Skeletal muscle satellite cell (primary cell): ENCODE measurements around the gene DISC1.
"Not testable (repeated sequence)": the region's sequence is repeated elsewhere in the genome, so short reads cannot be mapped to it uniquely, and the experiment has no call there.

Experiments used
- H3K27me3 ChIP-seq: 2 replicates; pipeline ENCODE4 v1.7.0; 2013; ENCODE audit warnings: low read length; ENCODE audit not compliant: control insufficient read depth, insufficient read depth
- H3K36me3 ChIP-seq: 2 replicates; pipeline ENCODE4 v1.7.0; 2013; ENCODE audit warnings: mild to moderate bottlenecking, control low read depth, low read length; ENCODE audit not compliant: insufficient read depth
- H3K4me1 ChIP-seq: 2 replicates; pipeline ENCODE4 v1.7.0; 2013; ENCODE audit warnings: low read length; ENCODE audit not compliant: control insufficient read depth, insufficient read depth
- H3K4me2 ChIP-seq: 2 replicates; pipeline ENCODE4 v1.7.0; 2013; ENCODE audit warnings: mild to moderate bottlenecking, low read length
- H3K4me3 ChIP-seq: 2 replicates; pipeline ENCODE4 v1.7.0; 2013; ENCODE audit warnings: low read length
- H3K9ac ChIP-seq: 2 replicates; pipeline ENCODE4 v1.7.0; 2013; ENCODE audit warnings: mild to moderate bottlenecking, low read depth, low read length, moderate library complexity
- H3K9me3 ChIP-seq: replicated peaks from 2 replicates; pipeline ENCODE4 v1.7.0; 2013; ENCODE audit warnings: mild to moderate bottlenecking, control low read depth, low read length

The DISC1 gene

DNA sequence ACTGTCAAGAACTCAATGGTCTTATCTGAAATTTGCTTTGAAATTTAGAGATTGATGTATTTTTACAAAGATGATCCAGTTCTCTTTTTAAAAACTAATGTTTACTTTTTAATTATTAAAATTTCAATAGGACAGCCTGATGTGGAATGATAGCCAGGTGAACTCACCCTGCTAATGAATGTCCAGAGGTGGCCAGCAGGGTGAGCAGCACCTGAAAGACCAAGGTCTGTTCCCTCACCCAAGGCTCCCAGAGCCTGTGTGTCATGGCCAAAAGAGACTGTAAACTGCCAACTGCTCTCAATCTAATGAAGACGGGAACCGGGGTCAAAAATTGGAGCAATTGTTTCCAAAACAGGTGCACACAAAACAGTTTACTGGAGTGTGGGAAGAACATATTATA, 340.4 kb downstream of the DISC1 start:
- peaks cover 14% of the 10 kb centered on the region for H3K4me1 ChIP-seq
- H3K27me3 ChIP-seq = no peaks in the 10 kb centered on the region
- H3K36me3 ChIP-seq = no peaks in the 10 kb centered on the region
- H3K4me2 ChIP-seq = no peak overlapping the region
- no peak overlapping the region for H3K9ac ChIP-seq
- no peaks in the 10 kb centered on the region for H3K9me3 ChIP-seq
- no peak overlapping the region for H3K4me3 ChIP-seq

DNA sequence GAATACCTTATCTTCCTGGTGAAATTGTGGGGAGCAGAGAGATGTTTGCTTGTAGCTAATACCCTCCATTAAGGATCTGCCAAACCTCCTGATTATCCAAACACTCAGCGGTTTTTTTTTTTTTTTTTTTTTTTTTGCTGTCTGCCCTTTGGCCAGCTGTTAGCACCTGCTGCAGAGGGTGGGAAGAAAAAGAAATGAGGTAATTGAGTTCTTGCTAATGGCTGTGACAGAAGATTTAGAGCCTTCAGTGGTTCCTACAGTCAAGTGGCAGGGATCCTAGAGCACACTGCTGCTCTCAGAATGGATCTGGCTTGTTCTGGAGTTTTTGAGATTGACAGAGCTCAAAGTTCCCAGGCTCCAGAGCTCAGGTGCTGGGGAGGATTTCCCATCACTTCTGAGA, 342.5 kb downstream of the DISC1 start:
- peaks cover 28% of the 10 kb centered on the region for H3K4me1 ChIP-seq
- no peaks in the 10 kb centered on the region for H3K27me3 ChIP-seq
- H3K9me3 ChIP-seq = no peaks in the 10 kb centered on the region
- no peak overlapping the region for H3K4me2 ChIP-seq
- no peak overlapping the region for H3K9ac ChIP-seq
- no peak overlapping the region for H3K4me3 ChIP-seq
- H3K36me3 ChIP-seq = no peaks in the 10 kb centered on the region

- not testable (repeated sequence) for H3K9me3 ChIP-seq, H3K4me2 ChIP-seq, H3K36me3 ChIP-seq, H3K4me3 ChIP-seq, H3K9ac ChIP-seq, H3K27me3 ChIP-seq
- H3K4me1 ChIP-seq = peaks cover 29% of the 10 kb centered on the region
Observed at GRCh38 chr1:231969761-231970160, 343.2 kb downstream of the DISC1 start.

DNA sequence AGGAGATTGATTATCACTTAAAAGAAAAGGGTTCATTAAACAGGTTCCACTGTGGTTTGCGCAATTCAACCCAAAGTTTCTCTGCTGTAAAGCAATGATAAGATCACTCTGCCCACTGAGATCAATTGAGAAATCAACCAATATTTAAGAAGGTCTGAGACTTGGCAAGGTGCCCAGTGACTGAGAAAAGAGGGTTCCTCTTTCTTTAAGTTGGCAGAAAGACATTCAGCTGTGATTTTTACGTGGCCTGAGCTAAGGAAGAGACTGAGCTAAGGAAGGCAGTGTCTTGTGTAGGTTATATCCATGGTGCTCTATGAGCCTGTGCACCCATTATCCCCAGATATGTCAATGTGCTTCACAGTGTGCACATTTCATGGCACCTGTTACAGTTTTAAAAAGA, 344.1 kb downstream of the DISC1 start:
- H3K4me2 ChIP-seq = no peak overlapping the region
- H3K27me3 ChIP-seq = no peaks in the 10 kb centered on the region
- peaks cover 29% of the 10 kb centered on the region for H3K4me1 ChIP-seq
- no peak overlapping the region for H3K4me3 ChIP-seq
- no peaks in the 10 kb centered on the region for H3K9me3 ChIP-seq
- H3K36me3 ChIP-seq = no peaks in the 10 kb centered on the region
- no peak overlapping the region for H3K9ac ChIP-seq

DNA sequence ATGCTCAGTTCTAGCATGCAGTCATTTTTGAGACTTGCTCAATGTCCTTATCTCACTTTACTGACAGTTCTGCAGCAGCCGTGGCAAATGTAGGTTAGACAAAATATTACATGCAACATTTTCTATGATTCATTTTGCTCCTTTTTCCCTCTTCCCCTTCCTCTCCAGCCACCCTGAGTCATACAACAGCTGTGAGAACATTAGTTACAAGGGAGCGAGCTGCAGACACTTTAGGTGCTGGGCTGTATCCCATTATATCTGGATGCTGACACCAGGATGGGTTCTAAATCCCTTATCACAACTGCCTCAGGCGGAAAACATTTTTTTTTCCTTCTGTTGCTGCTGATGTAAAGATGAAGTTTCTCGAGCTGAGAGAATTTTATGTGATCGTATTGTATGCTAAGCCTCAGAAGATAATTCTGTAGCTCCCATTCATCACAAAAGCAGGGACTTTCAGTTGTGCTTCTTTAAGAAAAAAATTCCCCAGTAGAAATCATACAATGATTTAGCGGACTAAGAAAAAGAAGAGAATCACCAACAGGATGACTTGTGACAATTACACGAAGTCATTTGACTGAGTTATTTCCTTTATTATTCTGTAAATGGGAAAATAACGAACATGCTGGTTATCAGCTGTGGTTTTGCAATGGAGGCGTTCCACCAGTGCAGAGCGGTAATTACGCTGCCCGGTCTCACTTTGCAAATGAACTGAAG, 345.0 kb downstream of the DISC1 start:
- peaks cover 29% of the 10 kb centered on the region for H3K4me1 ChIP-seq
- no peaks in the 10 kb centered on the region for H3K36me3 ChIP-seq
- no peaks in the 10 kb centered on the region for H3K27me3 ChIP-seq
- H3K9me3 ChIP-seq = no peaks in the 10 kb centered on the region
- H3K4me2 ChIP-seq = peak overlapping the region; percentile 73
- H3K9ac ChIP-seq = peak overlapping the region; percentile 66
- H3K4me3 ChIP-seq = peak overlapping the region; percentile 38

- Histone ChIP-seq H3K4me1 (peaks cover 29% of the 10 kb centered on the region), H3K4me2 (peak overlapping the region; percentile 73), H3K27me3 (no peaks in the 10 kb centered on the region), H3K36me3 (no peaks in the 10 kb centered on the region), H3K4me3 (peak overlapping the region; percentile 38), H3K9me3 (no peaks in the 10 kb centered on the region), H3K9ac (peak overlapping the region; percentile 66)
Observed at GRCh38 chr1:231972111-231972445, 345.5 kb downstream of the DISC1 start.

GRCh38 chr1:231973830-231974229, 347.2 kb downstream of the DISC1 start:
- H3K4me3 ChIP-seq = no peak overlapping the region
- H3K9ac ChIP-seq = no peak overlapping the region
- no peaks in the 10 kb centered on the region for H3K27me3 ChIP-seq
- no peaks in the 10 kb centered on the region for H3K9me3 ChIP-seq
- peak overlapping the region; percentile 4 for H3K4me2 ChIP-seq
- no peaks in the 10 kb centered on the region for H3K36me3 ChIP-seq
- peaks cover 29% of the 10 kb centered on the region for H3K4me1 ChIP-seq

DNA sequence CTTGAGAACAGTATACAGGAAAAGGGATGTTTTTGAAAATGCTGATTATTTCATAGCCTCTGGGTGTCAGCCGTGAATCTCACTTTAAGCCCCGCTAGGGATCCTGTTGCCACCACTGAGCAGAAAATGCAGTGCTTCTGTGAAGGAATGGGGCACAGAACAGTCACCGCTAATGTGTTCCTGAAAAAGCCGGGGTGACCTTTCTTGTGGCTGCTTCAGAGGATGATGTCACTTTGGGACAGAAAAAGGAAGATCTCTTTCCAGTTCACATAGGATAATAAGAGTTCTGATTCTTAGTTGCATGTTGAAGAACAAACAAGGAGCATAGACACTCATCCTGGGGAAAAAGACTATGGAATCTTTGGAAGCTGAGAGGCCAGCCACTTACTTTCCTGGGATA, 349.6 kb downstream of the DISC1 start:
- Histone ChIP-seq H3K36me3 (no peaks in the 10 kb centered on the region), H3K4me2 (no peak overlapping the region), H3K27me3 (no peaks in the 10 kb centered on the region), H3K4me1 (peaks cover 23% of the 10 kb centered on the region), H3K9ac (no peak overlapping the region), H3K9me3 (no peaks in the 10 kb centered on the region), H3K4me3 (no peak overlapping the region)

GRCh38 chr1:231981675-231982074, 355.1 kb downstream of the DISC1 start:
- Histone ChIP-seq H3K4me2 (no peak overlapping the region), H3K27me3 (no peaks in the 10 kb centered on the region), H3K4me1 (no peaks in the 10 kb centered on the region), H3K9ac (no peak overlapping the region), H3K36me3 (no peaks in the 10 kb centered on the region), H3K4me3 (no peak overlapping the region), H3K9me3 (no peaks in the 10 kb centered on the region)

GRCh38 chr1:231982871-231983587, 356.4 kb downstream of the DISC1 start:
- Histone ChIP-seq H3K27me3 (no peaks in the 10 kb centered on the region), H3K36me3 (no peaks in the 10 kb centered on the region), H3K9ac (no peak overlapping the region), H3K9me3 (no peaks in the 10 kb centered on the region), H3K4me2 (no peak overlapping the region), H3K4me3 (no peak overlapping the region), H3K4me1 (no peaks in the 10 kb centered on the region)

- Histone ChIP-seq H3K4me3 (no peak overlapping the region), H3K4me2 (no peak overlapping the region), H3K9ac (no peak overlapping the region), H3K27me3 (no peaks in the 10 kb centered on the region), H3K9me3 (no peaks in the 10 kb centered on the region), H3K4me1 (no peaks in the 10 kb centered on the region), H3K36me3 (no peaks in the 10 kb centered on the region)
Observed at GRCh38 chr1:231983588-231984193, 357.1 kb downstream of the DISC1 start.
